Brain microvascular endothelial cell (primary cell): ENCODE measurements around the gene DIAPH3.

Source experiments
- DNase-seq: peaks from one replicate; pipeline ENCODE4 v3.0.0-alpha.2; 2020
- H3K27ac ChIP-seq: fragments of 250-450 bp; sonication (Bioruptor Pico); 2 replicates; pipeline ENCODE4 v1.5.1; 2020; ENCODE audit warnings: mild to moderate bottlenecking, moderate library complexity
- H3K27me3 ChIP-seq: fragments of 250-450 bp; sonication (Bioruptor Pico); replicated peaks from 2 replicates; pipeline ENCODE4 v1.5.1; 2020; ENCODE audit warnings: mild to moderate bottlenecking
- H3K36me3 ChIP-seq: fragments of 250-450 bp; sonication (Bioruptor Pico); replicated peaks from 2 replicates; pipeline ENCODE4 v1.5.1; 2020; ENCODE audit warnings: mild to moderate bottlenecking
- H3K4me3 ChIP-seq: 2 replicates; pipeline ENCODE4 v1.5.1; 2011; ENCODE audit warnings: low read depth, mild to moderate bottlenecking, control low read depth, low read length, moderate library complexity
- in situ Hi-C: cut with HindIII; loops from 2 replicates; pipeline ENCODE4 v1.10.0; 2017; ENCODE audit warnings: low sequenced_read_pairs, low pct_ligation_motif_present
- TF ChIP-seq, protein P1 (sequence below): IDR thresholded peaks from 2 replicates; pipeline ENCODE4 v1.5.1; 2011; ENCODE audit warnings: low read depth, mild to moderate bottlenecking, moderate library complexity, low read length, control low read depth, inconsistent platforms; ENCODE audit errors: missing control alignments

Gene DIAPH3

DNA sequence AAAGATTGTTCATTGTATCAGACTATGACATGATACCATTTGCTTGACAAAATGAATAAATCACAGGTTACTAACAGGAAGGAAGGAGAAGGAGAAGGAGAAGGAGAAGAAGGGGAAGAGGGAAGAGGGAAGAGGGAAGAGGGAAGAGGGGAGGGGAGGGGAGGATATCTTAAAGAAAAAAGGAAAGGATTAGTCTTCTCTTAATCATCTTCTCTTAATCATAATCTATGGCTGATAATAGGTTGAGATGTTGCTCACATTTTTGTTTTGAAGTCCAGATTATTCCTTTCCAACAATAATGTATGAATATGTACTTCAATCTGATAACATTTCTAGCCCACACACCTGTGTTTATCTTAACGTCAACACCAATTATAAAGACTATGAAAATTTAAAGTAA, 25.1 kb downstream of the DIAPH3 start:
- no peak for DNase-seq
- Histone ChIP-seq H3K27me3 (no peaks in the 10 kb centered on the region), H3K4me3 (no peak overlapping the region), H3K36me3 (no peaks in the 10 kb centered on the region), H3K27ac (no peak overlapping the region)
- in situ Hi-C loops: no loop called here
- TF ChIP-seq, protein P1, sequence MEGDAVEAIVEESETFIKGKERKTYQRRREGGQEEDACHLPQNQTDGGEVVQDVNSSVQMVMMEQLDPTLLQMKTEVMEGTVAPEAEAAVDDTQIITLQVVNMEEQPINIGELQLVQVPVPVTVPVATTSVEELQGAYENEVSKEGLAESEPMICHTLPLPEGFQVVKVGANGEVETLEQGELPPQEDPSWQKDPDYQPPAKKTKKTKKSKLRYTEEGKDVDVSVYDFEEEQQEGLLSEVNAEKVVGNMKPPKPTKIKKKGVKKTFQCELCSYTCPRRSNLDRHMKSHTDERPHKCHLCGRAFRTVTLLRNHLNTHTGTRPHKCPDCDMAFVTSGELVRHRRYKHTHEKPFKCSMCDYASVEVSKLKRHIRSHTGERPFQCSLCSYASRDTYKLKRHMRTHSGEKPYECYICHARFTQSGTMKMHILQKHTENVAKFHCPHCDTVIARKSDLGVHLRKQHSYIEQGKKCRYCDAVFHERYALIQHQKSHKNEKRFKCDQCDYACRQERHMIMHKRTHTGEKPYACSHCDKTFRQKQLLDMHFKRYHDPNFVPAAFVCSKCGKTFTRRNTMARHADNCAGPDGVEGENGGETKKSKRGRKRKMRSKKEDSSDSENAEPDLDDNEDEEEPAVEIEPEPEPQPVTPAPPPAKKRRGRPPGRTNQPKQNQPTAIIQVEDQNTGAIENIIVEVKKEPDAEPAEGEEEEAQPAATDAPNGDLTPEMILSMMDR: no peak

DNA sequence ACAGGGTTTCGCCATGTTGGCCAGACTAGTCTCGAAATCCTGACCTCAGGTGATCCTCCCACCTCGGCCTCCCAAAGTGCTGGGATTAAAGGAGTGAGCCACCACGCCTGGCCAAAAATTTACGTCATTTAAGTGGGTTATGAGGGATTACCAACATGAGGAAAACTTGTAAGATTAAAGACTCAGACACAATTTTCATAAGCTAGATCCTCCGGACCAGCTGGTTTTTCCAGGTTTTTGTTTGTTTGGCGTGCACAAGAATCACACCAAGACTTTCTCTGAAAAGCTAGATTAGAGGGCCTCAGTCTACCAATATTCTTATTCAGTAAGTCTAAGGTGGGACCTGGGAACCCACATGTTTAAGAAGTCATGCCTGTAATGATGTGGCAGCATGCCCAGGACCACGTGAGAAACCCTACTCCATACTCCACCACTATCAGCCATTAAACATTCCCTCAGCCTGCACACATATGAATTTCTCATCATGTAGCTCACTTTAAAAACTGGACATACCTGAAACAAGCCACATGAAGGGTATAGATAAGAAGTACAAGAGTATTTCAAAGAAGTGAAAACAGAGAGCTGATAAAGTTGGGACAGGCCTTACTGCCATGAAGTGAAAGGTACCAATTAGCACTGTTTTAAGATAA, 25.7 kb downstream of the DIAPH3 start:
- in situ Hi-C loops: no loop called here
- H3K27me3 ChIP-seq: no peaks in the 10 kb centered on the region
- TF ChIP-seq, protein P1: no peak

DNA sequence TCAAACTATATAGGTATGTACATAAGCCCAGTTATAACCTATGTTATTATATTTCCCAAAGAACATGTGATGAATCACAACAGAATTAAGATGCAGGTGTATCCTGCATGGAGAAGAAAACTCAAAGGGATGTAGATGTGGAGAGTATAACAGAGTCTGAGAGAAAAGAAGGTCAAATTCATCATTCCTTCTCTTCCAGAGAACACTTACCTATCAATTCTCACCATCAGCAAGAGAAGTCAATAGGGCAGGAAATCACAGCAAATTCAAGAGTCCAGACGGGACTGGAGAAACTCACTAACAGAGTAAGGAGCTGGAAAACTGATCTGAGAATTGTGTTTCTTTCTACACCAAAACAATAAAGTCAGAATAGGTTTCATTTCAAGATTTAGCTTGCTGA, 28.4 kb downstream of the DIAPH3 start:
- TF ChIP-seq, protein P1: no peak
- no peak for DNase-seq
- no peak overlapping the region for H3K27ac ChIP-seq

More for the DNA sequence above, 25.7 kb downstream of the DIAPH3 start:
- no peak overlapping the region for H3K27ac ChIP-seq
- no peak overlapping the region for H3K4me3 ChIP-seq
- DNase-seq: no peak
- H3K36me3 ChIP-seq: no peaks in the 10 kb centered on the region

DNA sequence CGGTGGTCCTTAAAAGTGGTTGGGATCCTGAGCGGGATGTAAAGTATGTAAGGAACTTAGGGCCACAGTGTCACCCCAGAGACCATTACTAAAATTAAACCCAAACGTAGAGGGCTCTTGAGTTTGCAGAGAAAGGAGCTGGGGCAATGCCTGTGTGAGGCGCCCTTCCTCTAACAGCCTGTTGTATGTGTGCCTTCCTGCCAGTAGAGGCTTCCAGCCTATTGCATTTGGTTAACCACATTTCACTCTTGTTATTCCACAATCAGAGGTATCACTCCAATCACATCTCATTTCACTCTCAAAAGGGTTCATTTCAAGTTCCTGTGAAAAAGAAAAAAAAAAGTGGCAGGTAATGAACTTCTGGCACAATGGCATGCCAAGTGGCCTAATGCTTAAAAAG, 29.4 kb downstream of the DIAPH3 start:
- no peak for DNase-seq
- Histone ChIP-seq H3K4me3 (no peak overlapping the region), H3K27me3 (no peaks in the 10 kb centered on the region), H3K36me3 (no peaks in the 10 kb centered on the region), H3K27ac (no peak overlapping the region)
- in situ Hi-C loops: no loop called here
- TF ChIP-seq, protein P1: peak; percentile 47

More for the DNA sequence above, 28.4 kb downstream of the DIAPH3 start:
- in situ Hi-C loops: no loop called here
- H3K4me3 ChIP-seq: no peak overlapping the region
- H3K27me3 ChIP-seq: no peaks in the 10 kb centered on the region
- H3K36me3 ChIP-seq: no peaks in the 10 kb centered on the region

DNA sequence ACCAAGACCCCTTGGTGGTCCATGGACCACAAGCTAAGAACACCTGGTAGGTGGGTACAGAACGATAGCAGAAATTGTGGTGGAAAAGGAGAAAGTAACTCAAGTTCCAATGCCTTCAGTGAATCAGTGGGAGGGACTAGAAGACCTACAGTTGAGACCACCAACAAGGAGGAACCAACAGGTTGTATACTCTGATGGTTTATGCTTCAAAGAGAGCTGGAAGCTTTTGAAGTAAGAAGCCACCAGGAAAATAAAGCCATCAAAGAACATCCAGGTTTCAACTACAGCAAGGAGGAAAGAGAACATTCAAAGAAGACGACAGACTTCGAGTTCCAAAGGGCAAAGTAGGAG, 42.4 kb downstream of the DIAPH3 start:
- Histone ChIP-seq H3K27me3 (no peaks in the 10 kb centered on the region), H3K4me3 (no peak overlapping the region), H3K36me3 (no peaks in the 10 kb centered on the region), H3K27ac (no peak overlapping the region)
- no peak for DNase-seq
- TF ChIP-seq, protein P1: no peak
- in situ Hi-C loops: no loop called here

DNA sequence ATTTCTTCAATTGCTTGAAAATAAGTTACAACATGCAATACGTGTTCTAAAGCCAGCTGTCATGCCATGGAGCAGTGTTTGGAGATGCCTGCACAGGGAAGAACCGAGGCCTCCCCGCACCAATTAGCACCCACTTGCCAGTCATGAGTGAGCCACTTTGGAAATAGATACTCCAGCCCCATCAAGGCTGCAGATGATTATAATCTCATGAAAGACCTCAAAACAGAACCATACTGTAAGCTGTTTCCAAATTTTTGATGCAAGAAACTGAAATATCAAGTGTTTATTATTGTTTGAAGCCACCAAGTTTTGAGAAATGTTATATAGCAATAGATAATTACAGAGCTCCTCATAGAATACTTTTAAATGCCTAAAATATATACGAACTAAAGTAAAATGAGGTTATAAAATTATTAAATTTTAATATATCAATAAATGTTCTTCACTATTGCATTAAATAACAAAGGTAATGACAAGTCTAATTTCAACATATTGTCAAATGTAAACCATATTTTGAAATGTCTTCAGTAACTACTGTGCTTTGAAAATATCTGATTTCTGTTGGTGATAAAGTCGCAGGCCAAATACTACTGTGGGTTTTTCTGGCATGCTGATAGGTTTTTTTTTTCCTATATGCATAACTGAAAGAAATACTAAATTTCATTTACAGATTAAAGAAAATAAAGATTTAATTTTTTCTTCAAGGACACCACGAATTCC, 43.0 kb downstream of the DIAPH3 start:
- Histone ChIP-seq H3K27ac (no peak overlapping the region), H3K4me3 (no peak overlapping the region), H3K27me3 (no peaks in the 10 kb centered on the region), H3K36me3 (no peaks in the 10 kb centered on the region)
- in situ Hi-C loops: no loop called here
- DNase-seq: no peak
- TF ChIP-seq, protein P1: no peak
